ENCODE measurements around the gene GH1. TPM values are rescaled to one million over a fixed set of nuclear protein-coding genes. Genes with fewer than 3 reads are reported as not detected.
A peak's percentile ranks its signal among the peaks of the same experiment; 100 is the strongest.
"Not testable (repeated sequence)": the region's sequence is repeated elsewhere in the genome, so short reads cannot be mapped to it uniquely, and the experiment has no call there.

Gene GH1
- total and polyA plus RNA-seq, 4 donors, result not detected

DNA sequence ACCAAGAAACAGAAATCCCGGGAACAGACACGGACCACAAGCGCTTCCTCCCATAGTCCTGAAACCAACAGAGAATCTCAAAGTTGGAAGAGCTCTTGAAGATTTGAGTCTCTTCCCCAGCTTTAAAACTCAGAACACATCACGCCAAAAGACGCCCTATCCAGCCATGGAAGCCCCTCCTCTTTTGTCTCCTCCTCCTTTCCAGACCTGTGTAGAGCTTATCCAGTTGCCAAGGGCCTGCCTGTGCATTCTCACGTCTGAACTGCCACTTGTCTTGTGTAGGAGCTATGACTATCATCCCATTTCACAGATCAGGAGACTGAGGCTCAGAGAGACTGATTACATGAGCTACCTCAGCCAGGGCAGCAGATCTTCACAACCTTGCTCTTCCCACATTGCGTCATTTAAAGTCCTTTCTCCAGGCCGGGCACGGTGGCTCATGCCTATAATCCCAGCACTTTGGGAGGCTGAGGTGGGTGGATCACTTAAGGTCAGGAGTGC, 36.0 kb downstream of the GH1 start:
- H3K4me3 ChIP-seq (ENCODE audit: low read length in 2 of 2); H3K36me3 ChIP-seq (ENCODE audit: control insufficient read depth in 1 of 2, insufficient read depth in 2 of 2, low read length in 1 of 2); intact Hi-C loops (cut with DNase I); H3K27me3 ChIP-seq (ENCODE audit: control insufficient read depth in 1 of 2, insufficient read depth in 2 of 2, low read length in 1 of 2); ATAC-seq (ENCODE audit: low FRiP score); DNase-seq; H3K4me1 ChIP-seq (ENCODE audit: control insufficient read depth in 1 of 2, insufficient read depth in 2 of 2, low read length in 2 of 2); H3K9me3 ChIP-seq (ENCODE audit: control insufficient read depth, low read length); H3K27ac ChIP-seq (ENCODE audit: low read depth in 1 of 2, low read length in 2 of 2): not testable (repeated sequence)
- WGBS, 2 donors, result 80 to 82% methylated on average over 9 of the region's 9 CpGs

DNA sequence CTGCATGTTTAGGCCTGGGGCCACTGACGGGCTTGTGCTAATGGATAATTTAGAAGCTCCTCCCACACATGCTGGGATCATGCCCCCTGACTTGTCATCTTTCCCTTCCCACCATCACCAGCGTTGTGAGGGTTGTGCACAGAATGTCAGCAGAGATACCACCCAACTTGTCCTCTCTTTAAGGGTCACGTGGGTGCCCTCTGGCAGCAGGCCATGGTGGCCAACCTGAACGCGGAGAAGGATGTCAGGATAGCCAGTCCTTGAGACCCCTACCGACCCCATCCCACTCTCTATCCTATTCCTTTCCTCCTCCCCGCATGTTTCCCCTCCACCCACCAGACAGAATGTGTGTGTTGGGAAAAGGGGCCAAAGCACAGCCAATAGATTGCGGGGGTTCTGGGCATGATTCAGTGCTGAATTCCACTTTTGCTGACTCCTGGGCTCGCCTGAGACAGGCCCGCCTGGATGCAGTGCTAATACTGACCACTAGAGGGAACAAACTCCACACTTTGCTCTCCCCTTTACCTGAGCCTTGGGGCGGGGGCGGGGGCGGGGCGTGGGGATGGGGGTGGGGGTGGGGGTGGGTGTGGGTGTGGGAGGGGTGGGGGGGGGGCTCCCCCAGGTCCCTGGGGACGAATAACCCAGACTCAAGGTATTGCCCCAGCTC, 36.6 kb downstream of the GH1 start, which contains the start of gene GH2:
GH2 (minus strand) TSS at position 10 of the 667 bp plus-strand sequence. CDS start 143 bp downstream, outside the sequence.
- no peaks in the 10 kb centered on the region for H3K36me3 ChIP-seq (ENCODE audit: control insufficient read depth in 1 of 2, insufficient read depth in 2 of 2, low read length in 1 of 2)

DNA sequence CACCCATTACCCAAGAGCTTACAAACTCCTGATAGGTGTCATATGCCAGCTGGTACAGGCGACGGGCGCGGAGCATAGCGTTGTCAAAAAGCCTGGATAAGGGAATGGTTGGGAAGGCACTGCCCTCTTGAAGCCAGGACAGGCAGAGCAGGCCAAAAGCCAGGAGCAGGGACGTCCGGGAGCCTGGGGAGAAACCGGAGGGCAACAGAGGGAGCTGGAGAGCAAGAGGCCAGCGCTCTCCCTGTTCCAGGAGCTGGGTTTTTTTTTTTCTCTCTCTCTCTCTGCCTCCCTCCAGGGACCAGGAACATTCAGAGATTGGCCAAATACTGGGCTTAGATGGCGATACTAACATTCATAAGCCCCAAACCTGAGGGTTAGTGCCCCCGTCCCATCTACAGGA, 37.3 kb downstream of the GH1 start:
- WGBS, 2 donors, result 53 to 57% methylated on average over 11 of the region's 11 CpGs

More for the DNA sequence above, 36.6 kb downstream of the GH1 start, which contains the start of gene GH2:
- Histone ChIP-seq H3K4me1 (ENCODE audit: control insufficient read depth in 1 of 2, insufficient read depth in 2 of 2, low read length in 2 of 2) (no peaks in the 10 kb centered on the region), H3K27me3 (ENCODE audit: control insufficient read depth in 1 of 2, insufficient read depth in 2 of 2, low read length in 1 of 2) (no peaks in the 10 kb centered on the region), H3K4me3 (ENCODE audit: low read length in 2 of 2) (no peak within 1 kb of the TSS), H3K27ac (ENCODE audit: low read depth in 1 of 2, low read length in 2 of 2) (no peak within 1 kb of the TSS), H3K9me3 (ENCODE audit: control insufficient read depth, low read length) (no peaks in the 10 kb centered on the region)
- intact Hi-C loops (cut with DNase I), result no loop called here
- DNase-seq, result no peak
- ATAC-seq (ENCODE audit: low FRiP score), result no peak
- 40 to 44% methylated on average over 15 of the region's 15 CpGs for WGBS, 2 donors

DNA sequence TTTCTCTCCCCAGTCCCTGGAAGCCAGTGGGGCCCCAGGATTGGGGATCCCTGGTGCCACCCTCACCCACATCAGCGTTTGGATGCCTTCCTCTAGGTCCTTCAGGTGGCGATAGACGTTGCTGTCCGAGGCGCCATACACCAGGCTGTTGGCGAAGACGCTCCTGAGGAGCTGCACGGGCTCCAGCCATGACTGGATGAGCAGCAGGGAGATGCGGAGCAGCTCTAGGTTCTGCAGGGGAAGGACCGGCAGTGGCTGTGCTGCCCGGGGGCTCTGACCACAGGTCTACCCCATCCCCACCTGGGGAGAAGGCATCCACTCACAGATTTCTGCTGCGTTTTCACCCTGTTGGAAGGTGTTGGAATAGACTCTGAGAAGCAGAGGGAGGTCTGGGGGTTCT, 37.9 kb downstream of the GH1 start:
- DNase-seq, result no peak
- Histone ChIP-seq H3K36me3 (ENCODE audit: control insufficient read depth in 1 of 2, insufficient read depth in 2 of 2, low read length in 1 of 2) (no peaks in the 10 kb centered on the region), H3K4me3 (ENCODE audit: low read length in 2 of 2) (no peak overlapping the region), H3K27me3 (ENCODE audit: control insufficient read depth in 1 of 2, insufficient read depth in 2 of 2, low read length in 1 of 2) (no peaks in the 10 kb centered on the region), H3K27ac (ENCODE audit: low read depth in 1 of 2, low read length in 2 of 2) (no peak overlapping the region), H3K9me3 (ENCODE audit: control insufficient read depth, low read length) (no peaks in the 10 kb centered on the region), H3K4me1 (ENCODE audit: control insufficient read depth in 1 of 2, insufficient read depth in 2 of 2, low read length in 2 of 2) (no peaks in the 10 kb centered on the region)
- 87 to 88% methylated on average over 12 of the region's 12 CpGs for WGBS, 2 donors
- peak; percentile 22 for ATAC-seq (ENCODE audit: low FRiP score)
- intact Hi-C loops (cut with DNase I), result no loop called here

More for the DNA sequence above, 37.3 kb downstream of the GH1 start:
- ATAC-seq (ENCODE audit: low FRiP score); H3K36me3 ChIP-seq (ENCODE audit: control insufficient read depth in 1 of 2, insufficient read depth in 2 of 2, low read length in 1 of 2); H3K9me3 ChIP-seq (ENCODE audit: control insufficient read depth, low read length); H3K27me3 ChIP-seq (ENCODE audit: control insufficient read depth in 1 of 2, insufficient read depth in 2 of 2, low read length in 1 of 2); H3K27ac ChIP-seq (ENCODE audit: low read depth in 1 of 2, low read length in 2 of 2); H3K4me1 ChIP-seq (ENCODE audit: control insufficient read depth in 1 of 2, insufficient read depth in 2 of 2, low read length in 2 of 2); DNase-seq; H3K4me3 ChIP-seq (ENCODE audit: low read length in 2 of 2); intact Hi-C loops (cut with DNase I): not testable (repeated sequence)

GRCh38 chr17:63878413-63878812, 40.2 kb downstream of the GH1 start:
- H3K9me3 ChIP-seq (ENCODE audit: control insufficient read depth, low read length); intact Hi-C loops (cut with DNase I); H3K27ac ChIP-seq (ENCODE audit: low read depth in 1 of 2, low read length in 2 of 2); DNase-seq; H3K36me3 ChIP-seq (ENCODE audit: control insufficient read depth in 1 of 2, insufficient read depth in 2 of 2, low read length in 1 of 2); ATAC-seq (ENCODE audit: low FRiP score); H3K4me3 ChIP-seq (ENCODE audit: low read length in 2 of 2); H3K27me3 ChIP-seq (ENCODE audit: control insufficient read depth in 1 of 2, insufficient read depth in 2 of 2, low read length in 1 of 2); H3K4me1 ChIP-seq (ENCODE audit: control insufficient read depth in 1 of 2, insufficient read depth in 2 of 2, low read length in 2 of 2): not testable (repeated sequence)
- 87 to 92% methylated on average over 9 of the region's 9 CpGs for WGBS, 2 donors

DNA sequence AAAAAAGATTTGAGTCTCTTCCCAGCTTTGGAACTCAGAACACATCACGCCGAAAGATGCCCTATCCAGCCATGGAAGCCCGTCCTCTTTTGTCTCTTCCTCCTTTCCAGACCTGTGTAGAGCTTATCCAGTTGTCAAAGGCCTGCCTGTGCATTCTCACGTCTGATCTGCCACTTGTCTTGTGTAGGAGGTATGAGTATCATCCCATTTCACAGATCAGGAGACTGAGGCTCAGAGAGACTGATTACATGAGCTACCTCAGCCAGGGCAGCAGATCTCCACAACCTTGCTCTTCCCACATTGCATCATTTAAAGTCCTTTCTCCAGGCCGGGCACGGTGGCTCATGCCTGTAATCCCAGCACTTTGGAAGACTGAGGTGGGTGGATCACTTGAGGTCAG, 43.9 kb downstream of the GH1 start:
- intact Hi-C loops (cut with DNase I); H3K27me3 ChIP-seq (ENCODE audit: control insufficient read depth in 1 of 2, insufficient read depth in 2 of 2, low read length in 1 of 2); H3K4me3 ChIP-seq (ENCODE audit: low read length in 2 of 2); ATAC-seq (ENCODE audit: low FRiP score); DNase-seq; H3K27ac ChIP-seq (ENCODE audit: low read depth in 1 of 2, low read length in 2 of 2); H3K9me3 ChIP-seq (ENCODE audit: control insufficient read depth, low read length); H3K4me1 ChIP-seq (ENCODE audit: control insufficient read depth in 1 of 2, insufficient read depth in 2 of 2, low read length in 2 of 2); H3K36me3 ChIP-seq (ENCODE audit: control insufficient read depth in 1 of 2, insufficient read depth in 2 of 2, low read length in 1 of 2): not testable (repeated sequence)
- WGBS, 2 donors, result 84 to 91% methylated on average over 6 of the region's 6 CpGs

GRCh38 chr17:63874061-63874626, 44.5 kb downstream of the GH1 start:
- H3K4me1 ChIP-seq (ENCODE audit: control insufficient read depth in 1 of 2, insufficient read depth in 2 of 2, low read length in 2 of 2); H3K4me3 ChIP-seq (ENCODE audit: low read length in 2 of 2); H3K27me3 ChIP-seq (ENCODE audit: control insufficient read depth in 1 of 2, insufficient read depth in 2 of 2, low read length in 1 of 2); intact Hi-C loops (cut with DNase I); DNase-seq; H3K9me3 ChIP-seq (ENCODE audit: control insufficient read depth, low read length); ATAC-seq (ENCODE audit: low FRiP score); H3K27ac ChIP-seq (ENCODE audit: low read depth in 1 of 2, low read length in 2 of 2); H3K36me3 ChIP-seq (ENCODE audit: control insufficient read depth in 1 of 2, insufficient read depth in 2 of 2, low read length in 1 of 2): not testable (repeated sequence)
- WGBS, 2 donors, result 80 to 84% methylated on average over 6 to 8 of the region's 8 CpGs

DNA sequence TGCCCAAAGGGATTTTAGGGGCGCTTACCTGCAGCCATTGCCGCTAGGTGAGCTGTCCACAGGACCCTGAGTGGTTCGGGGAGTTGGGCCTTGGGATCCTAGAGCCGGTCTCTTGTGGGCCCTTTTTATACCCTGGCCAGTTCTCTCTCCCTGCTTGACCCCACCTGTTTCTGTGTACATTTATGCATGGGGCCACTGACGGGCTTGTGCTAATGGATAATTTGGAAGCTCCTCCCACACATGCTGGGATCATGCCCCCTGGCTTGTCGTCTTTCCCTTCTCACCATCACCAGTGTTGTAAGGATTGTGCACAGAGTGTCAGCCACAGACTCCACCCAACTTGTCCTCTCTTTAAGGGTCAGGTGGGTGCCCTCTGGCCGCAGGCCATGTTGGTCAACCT, 45.1 kb downstream of the GH1 start, which contains the start of gene CSH2:
CSH2 (minus strand) TSS at position 101 of the 400 bp plus-strand sequence; CDS start at position 38, 63 bp downstream.
- DNase-seq; H3K4me1 ChIP-seq (ENCODE audit: control insufficient read depth in 1 of 2, insufficient read depth in 2 of 2, low read length in 2 of 2); H3K27me3 ChIP-seq (ENCODE audit: control insufficient read depth in 1 of 2, insufficient read depth in 2 of 2, low read length in 1 of 2); intact Hi-C loops (cut with DNase I); ATAC-seq (ENCODE audit: low FRiP score); H3K9me3 ChIP-seq (ENCODE audit: control insufficient read depth, low read length); H3K36me3 ChIP-seq (ENCODE audit: control insufficient read depth in 1 of 2, insufficient read depth in 2 of 2, low read length in 1 of 2); H3K4me3 ChIP-seq (ENCODE audit: low read length in 2 of 2); H3K27ac ChIP-seq (ENCODE audit: low read depth in 1 of 2, low read length in 2 of 2): not testable (repeated sequence)
- 86 to 90% methylated on average over 7 of the region's 7 CpGs for WGBS, 2 donors

Data from aorta (tissue), 5 donors.